Measurements from ENCODE around the gene ARV1. TPM values are rescaled to one million over a fixed set of nuclear protein-coding genes. Genes with fewer than 3 reads are reported as not detected.

The ARV1 gene
- total and polyA plus RNA-seq, 2 experiments from 2014 or later: 10.4 to 20.0 TPM

- Mint-ChIP-seq H3K9me3 (no peaks in the 10 kb centered on the region), H3K4me3 (no peak overlapping the region), H3K27ac (no peak overlapping the region), H3K4me1 (peaks cover 35% of the 10 kb centered on the region), H3K36me3 (ENCODE audit: low read depth) (no peaks in the 10 kb centered on the region), H3K27me3 (ENCODE audit: insufficient read depth, low read depth, poor library complexity) (peaks cover 21% of the 10 kb centered on the region)
- no peak overlapping the region for H3K4me2 ChIP-seq
- no peak overlapping the region for H3K27ac ChIP-seq (ENCODE audit: low read depth)
- 0 out of 2 replicates have a peak, but pooled peaks cover 6% of the 10 kb centered on the region for H3K9me2 ChIP-seq (ENCODE audit: insufficient read depth)
- no peak overlapping the region for H3K4me3 ChIP-seq
- peaks cover 17% of the 10 kb centered on the region for H3K4me1 ChIP-seq (ENCODE audit: insufficient read depth)
- no peaks in the 10 kb centered on the region for H3K79me2 ChIP-seq (replicated peaks; ENCODE audit: insufficient read depth)
- no peaks in the 10 kb centered on the region for H4K20me1 ChIP-seq (replicated peaks; ENCODE audit: insufficient read depth)
- no peaks in the 10 kb centered on the region for H3K36me3 ChIP-seq (ENCODE audit: insufficient read depth)
- H3K27me3 ChIP-seq (ENCODE audit: insufficient read depth): peaks cover 17% of the 10 kb centered on the region; the same call in 1 of the 2 replicates
- no peak overlapping the region for H2AFZ ChIP-seq
- no peak for DNase-seq (ENCODE audit: low spot score)
- H3F3A ChIP-seq (replicated peaks; ENCODE audit: low read depth): no peaks in the 10 kb centered on the region
- no peak for ATAC-seq
- TF ChIP-seq ETS1 (IDR thresholded peaks at IDR 0.05): no peak
- TF ChIP-seq ZNF331 (CRISPR knock-in tag; IDR thresholded peaks at IDR 0.05; ENCODE audit: low read depth): no peak
- no peak for TF ChIP-seq POLR2AphosphoS5 (IDR thresholded peaks at IDR 0.05; ENCODE audit: low read depth)
- no peak for TF ChIP-seq NANOG (IDR thresholded peaks at IDR 0.05; ENCODE audit: borderline replicate concordance)
- TF ChIP-seq JUNB (IDR thresholded peaks at IDR 0.05; ENCODE audit: unreplicated experiment): no peak
- no peak for TF ChIP-seq REST (IDR thresholded peaks at IDR 0.05; ENCODE audit: unreplicated experiment)
- no peak for TF ChIP-seq STAT1 (IDR thresholded peaks at IDR 0.05; ENCODE audit: unreplicated experiment)
- TF ChIP-seq CREB1 (CRISPR knock-in tag; IDR thresholded peaks at IDR 0.05; ENCODE audit: low read depth): no peak
- TF ChIP-seq CTCF (conservative IDR thresholded peaks at IDR 0.05; ENCODE audit: low read depth in 2 of 2): no peak
- TF ChIP-seq ZNF462 (CRISPR knock-in tag; IDR thresholded peaks at IDR 0.05): no peak
- TF ChIP-seq EZH2 (IDR thresholded peaks at IDR 0.05; ENCODE audit: low read depth, unreplicated experiment): no peak
- TF ChIP-seq ZNF114 (CRISPR knock-in tag; IDR thresholded peaks at IDR 0.05): no peak
- no peak for TF ChIP-seq EZH2phosphoT487 (IDR thresholded peaks at IDR 0.05; ENCODE audit: unreplicated experiment)
These were observed 44.3 kb downstream of the ARV1 start for GRCh38 chr1:231023150-231023549.

Data from GM23338 (cell line).